H1 (cell line): ENCODE results near the gene KCNJ2. TPM values are rescaled to one million over a fixed set of nuclear protein-coding genes. Genes with fewer than 3 reads are reported as not detected.

ENCODE experiments used
- CTCF ChIA-PET: fragments of 300-600 bp; sonication (Branson Sonifier 250); formaldehyde crosslinking; loops from one replicate; lab custom pipeline; 2021; ENCODE audit not compliant: partially characterized antibody; lab: Charles Lee
- POLR2A ChIA-PET: fragments of 300-600 bp; sonication (Branson Sonifier 250); formaldehyde crosslinking; loops from one replicate; lab custom pipeline; 2021; ENCODE audit warnings: inconsistent platforms; ENCODE audit not compliant: partially characterized antibody; lab: Charles Lee
- DNase-seq, 2 experiments: peaks; one replicate each; pipeline versions ENCODE4 v3.0.0 to v3.0.0-alpha.2; 2010 to 2022; ENCODE audit warnings: low spot score in 2 of 2, low read depth in 1 of 2, mixed read lengths in 1 of 2
- FAIRE-seq: peaks from 2 replicates; lab custom pipeline; 2011; peaks lifted over from hg19 to GRCh38; lab: Jason Lieb, UNC
- H2AFZ ChIP-seq: 2 replicates; pipeline ENCODE4 v1.8.1; 2012; ENCODE audit warnings: low read length, inconsistent platforms
- H2AK5ac ChIP-seq: 2 replicates; pipeline ENCODE4 v1.6.1; 2013; ENCODE audit warnings: low read depth, low read length
- H2BK120ac ChIP-seq: replicated peaks from 2 replicates; pipeline ENCODE3; 2013; ENCODE audit warnings: low read depth, low read length, inconsistent platforms
- H2BK12ac ChIP-seq: 2 replicates; pipeline ENCODE4 v1.6.1; 2013; ENCODE audit warnings: low read depth, low read length
- H2BK15ac ChIP-seq: 2 replicates; pipeline ENCODE4 v1.6.1; 2013; ENCODE audit warnings: low read length
- H2BK20ac ChIP-seq: 2 replicates; pipeline ENCODE4 v1.6.1; 2013; ENCODE audit warnings: low read length
- H2BK5ac ChIP-seq: 2 replicates; pipeline ENCODE4 v1.6.1; 2013; ENCODE audit warnings: low read depth, low read length
- H3K14ac ChIP-seq: 2 replicates; pipeline ENCODE4 v1.6.1; 2013; ENCODE audit warnings: inconsistent platforms; ENCODE audit not compliant: insufficient read length
- H3K18ac ChIP-seq: 2 replicates; pipeline ENCODE4 v1.6.1; 2013; ENCODE audit warnings: low read length; ENCODE audit errors: extremely low read depth
- H3K23ac ChIP-seq: 2 replicates; pipeline ENCODE4 v1.6.1; 2013; ENCODE audit warnings: inconsistent platforms; ENCODE audit not compliant: insufficient read length
- H3K23me2 ChIP-seq: 2 replicates; pipeline ENCODE4 v1.6.1; 2013; ENCODE audit warnings: low read depth, low read length
- H3K27ac ChIP-seq: 2 replicates; pipeline ENCODE4 v1.6.1; 2011; ENCODE audit warnings: low read depth, low read length, inconsistent platforms
- H3K27me3 ChIP-seq, 4 experiments: replicated peaks in 1 of 4; 1 replicate in 1 of 4; 2 replicates in 3 of 4; pipeline versions ENCODE4 v1.6.1 to v1.8.1; 2011 to 2013; ENCODE audit warnings: low read length in 3 of 4, mild to moderate bottlenecking in 3 of 4, inconsistent platforms in 2 of 4, mixed read lengths in 2 of 4, moderate library complexity in 1 of 4; ENCODE audit not compliant: control insufficient read depth in 3 of 4, insufficient read depth in 3 of 4; ENCODE audit errors: extremely low read depth in 1 of 4
- H3K36me3 ChIP-seq, 4 experiments: 2 replicates each; pipeline versions ENCODE4 v1.6.1 to v1.8.1; 2011 to 2013; ENCODE audit warnings: mild to moderate bottlenecking in 4 of 4, low read length in 3 of 4, moderate library complexity in 2 of 4, control low read depth in 1 of 4, inconsistent platforms in 1 of 4; ENCODE audit not compliant: insufficient read depth in 4 of 4, control insufficient read depth in 2 of 4
- H3K4ac ChIP-seq: replicated peaks from 2 replicates; pipeline ENCODE3; 2013; ENCODE audit warnings: low read length, low read depth, mixed read lengths, inconsistent platforms; ENCODE audit not compliant: insufficient read length
- H3K4me1 ChIP-seq, 4 experiments: replicated peaks in 1 of 4; 1 replicate in 1 of 4; 2 replicates in 3 of 4; pipeline versions ENCODE4 v1.6.1 to v1.8.1; 2011 to 2013; ENCODE audit warnings: low read length in 3 of 4, inconsistent platforms in 2 of 4, mixed read lengths in 1 of 4; ENCODE audit not compliant: insufficient read depth in 4 of 4, control insufficient read depth in 3 of 4
- H3K4me2 ChIP-seq, 2 experiments: 2 replicates each; pipeline versions ENCODE4 v1.6.1 to v1.8.1; 2011 to 2013; ENCODE audit warnings: low read depth in 2 of 2, low read length in 2 of 2, control low read depth in 1 of 2, inconsistent platforms in 1 of 2, mild to moderate bottlenecking in 1 of 2; ENCODE audit not compliant: insufficient read depth in 1 of 2
- H3K4me3 ChIP-seq, 4 experiments: fragments of 200-600, 300-600 bp in 1 of 4; sonication (generic), shearing (Covaris generic), sonication (Bioruptor Twin) in 1 of 4; 2 replicates each; pipeline versions ENCODE4 v1.5.1 to v1.8.1; 2011 to 2016; ENCODE audit warnings: low read length in 4 of 4, low read depth in 3 of 4, control low read depth in 2 of 4, inconsistent platforms in 2 of 4, mild to moderate bottlenecking in 2 of 4, mixed read lengths in 1 of 4, moderate library complexity in 1 of 4; ENCODE audit not compliant: insufficient read depth in 2 of 4; ENCODE audit errors: extremely low read depth in 1 of 4
- H3K56ac ChIP-seq: replicated peaks from 2 replicates; pipeline ENCODE3; 2013; ENCODE audit warnings: low read depth, mild to moderate bottlenecking, mixed read lengths, low read length, inconsistent platforms; ENCODE audit not compliant: insufficient read length
- H3K79me1 ChIP-seq: 2 replicates; pipeline ENCODE4 v1.6.1; 2013; ENCODE audit warnings: low read depth, low read length, control low read depth
- H3K79me2 ChIP-seq, 2 experiments: 2 replicates each; pipeline versions ENCODE4 v1.6.1 to v1.8.1; 2012 to 2013; ENCODE audit warnings: low read length in 2 of 2, mild to moderate bottlenecking in 2 of 2, inconsistent platforms in 1 of 2; ENCODE audit not compliant: insufficient read depth in 2 of 2, control insufficient read depth in 1 of 2
- H3K9ac ChIP-seq, 4 experiments: replicated peaks in 1 of 4; 1 replicate in 1 of 4; 2 replicates in 3 of 4; pipeline versions ENCODE4 v1.6.1 to v1.8.1; 2011 to 2013; ENCODE audit warnings: low read depth in 3 of 4, low read length in 3 of 4, control low read depth in 2 of 4, mild to moderate bottlenecking in 2 of 4, moderate library complexity in 2 of 4, inconsistent platforms in 1 of 4; ENCODE audit errors: extremely low read depth in 1 of 4
- H3K9me3 ChIP-seq, 2 experiments: 2 replicates each; pipeline versions ENCODE4 v1.6.1 to v1.8.1; 2012 to 2013; ENCODE audit warnings: mild to moderate bottlenecking in 2 of 2, moderate library complexity in 2 of 2, control low read depth in 1 of 2, inconsistent platforms in 1 of 2, low read depth in 1 of 2, low read length in 1 of 2, mixed read lengths in 1 of 2; ENCODE audit not compliant: insufficient read depth in 2 of 2
- H4K20me1 ChIP-seq, 2 experiments: replicated peaks in 1 of 2; 2 replicates each; pipeline versions ENCODE3 to v1.8.1; 2011 to 2013; ENCODE audit warnings: inconsistent platforms in 2 of 2, low read length in 2 of 2, mild to moderate bottlenecking in 1 of 2; ENCODE audit not compliant: insufficient read depth in 2 of 2, control insufficient read depth in 1 of 2
- H4K5ac ChIP-seq: 2 replicates; pipeline ENCODE4 v1.6.1; 2013; ENCODE audit warnings: low read length, low read depth, mixed read lengths, inconsistent platforms; ENCODE audit not compliant: insufficient read length
- H4K8ac ChIP-seq: 2 replicates; pipeline ENCODE4 v1.8.0; 2013; ENCODE audit warnings: mild to moderate bottlenecking, moderate library complexity, low read length, inconsistent platforms; ENCODE audit not compliant: insufficient read depth; ENCODE audit errors: extremely low read depth
- H4K91ac ChIP-seq: replicated peaks from 2 replicates; pipeline ENCODE3; 2013; ENCODE audit warnings: low read length, mixed read lengths, inconsistent platforms; ENCODE audit not compliant: insufficient read length
- ASH2L ChIP-seq: fragments of 200-600, 300-600 bp; sonication (generic); IDR thresholded peaks from one replicate; pipeline ENCODE4 v1.7.1; 2017; ENCODE audit warnings: low read length
- CBX8 ChIP-seq: fragments of 300-800, 300-1000 bp; sonication (generic); IDR thresholded peaks from 2 replicates; pipeline ENCODE4 v1.7.1; 2016; ENCODE audit warnings: low read depth, low read length, borderline replicate concordance
- CTBP2 ChIP-seq: IDR thresholded peaks from 2 replicates; pipeline ENCODE4 v1.7.0; 2011; ENCODE audit warnings: borderline replicate concordance, mild to moderate bottlenecking, moderate library complexity, mixed read lengths, low read length; ENCODE audit not compliant: insufficient read depth, insufficient read length
- RAD21 ChIP-seq, 2 experiments: IDR thresholded peaks in 1 of 2; conservative IDR thresholded peaks in 1 of 2; 2 replicates each; pipeline ENCODE4 v1.6.1; 2011; ENCODE audit warnings: low read depth in 2 of 2, low read length in 2 of 2, improper control_type of control experiment in 1 of 2, inconsistent platforms in 1 of 2, mild to moderate bottlenecking in 1 of 2, moderate library complexity in 1 of 2
- SP1 ChIP-seq: IDR thresholded peaks from 2 replicates; pipeline ENCODE4 v1.6.1; 2011; ENCODE audit warnings: low read depth, low read length
- SP2 ChIP-seq: IDR thresholded peaks from 2 replicates; pipeline ENCODE4 v1.6.1; 2012; ENCODE audit warnings: mild to moderate bottlenecking, low read length, inconsistent platforms
- WGBS, 2 experiments: shearing (Covaris generic) in 1 of 2; methylation state at CpG; one replicate each; pipeline versions ENCODE4 v1.1.6 to v1.1.7; 2013 to 2015; ENCODE audit warnings: low lambda C conversion rate in 2 of 2, mixed read lengths in 2 of 2, inconsistent platforms in 1 of 2, low coverage in 1 of 2, missing lambda C conversion rate in 1 of 2; ENCODE audit not compliant: insufficient replicate concordance in 2 of 2, insufficient coverage in 1 of 2, insufficient read length in 1 of 2; ENCODE audit errors: extremely low coverage in 1 of 2, missing lambda C conversion rate in 1 of 2; 5-methylcytosine and 5-hydroxymethylcytosine counted together
- polyA plus RNA-seq, 7 experiments: library from polyadenylated mRNA; depleted of rRNA in 3 of 7; stranded (reverse) in 5 of 7; unstranded in 2 of 7; fragments of >200 nt in 5 of 7; fragments of 200-250 nt in 2 of 7; gene quantifications; 1 replicate in 5 of 7; 2 replicates in 1 of 7; 4 replicates in 1 of 7; pipeline versions ENCODE4 v1.2.1 to v1.2.3, GENCODE V29; 2011 to 2013; ENCODE audit warnings: missing spikeins in 2 of 7, mixed read lengths in 2 of 7
- total RNA-seq: library from RNA; stranded (reverse); fragmentation: NEBNext Ultra II Directional; extraction: Animal tissue kit (Norgen Biotek cat#: 25700); gene quantifications from 2 replicates; pipeline ENCODE4 v1.2.1, GENCODE V29; 2021

KCNJ2 gene
- total and polyA plus RNA-seq, 2 of the 8 experiments (the other 6 are each of a cell fraction or from before 2014, with no cell fraction given): 0.23 to 0.76 TPM

DNA sequence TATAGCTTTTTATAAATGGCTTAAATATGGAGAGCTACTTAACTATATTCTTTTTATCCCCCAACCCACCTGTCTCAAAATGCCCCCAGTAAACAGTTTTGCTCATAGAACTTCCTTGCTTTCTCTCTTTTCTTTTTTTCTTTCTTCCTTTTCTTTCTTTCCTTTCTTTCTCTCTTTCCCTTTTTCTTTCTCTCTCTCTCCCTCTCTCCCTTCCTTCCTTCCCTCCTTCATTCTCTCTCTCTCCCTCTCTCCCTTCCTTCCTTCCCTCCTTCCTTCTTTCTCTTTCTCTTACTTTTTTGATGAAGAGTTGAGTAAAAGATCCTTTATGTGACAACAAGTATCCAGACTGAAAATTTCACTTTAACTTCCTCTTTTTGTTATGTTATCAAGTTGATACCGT, 48.2 kb downstream of the KCNJ2 start:
- Histone ChIP-seq H2BK5ac (no peak overlapping the region), H3K27me3 (no peaks in the 10 kb centered on the region), H3K27ac (no peak overlapping the region), H3K4me2 (no peak overlapping the region), H3K18ac (no peak overlapping the region), H3K9me3 (peaks cover 6 to 7% of the 10 kb centered on the region in 2 experiments; a peak in 3 of 4 replicates), H3K9ac (no peak overlapping the region), H3K79me1 (no peaks in the 10 kb centered on the region), H2BK12ac (no peak overlapping the region), H3K4me1 (no peaks in the 10 kb centered on the region), H4K8ac (no peak overlapping the region), H2BK20ac (no peak overlapping the region), H3K14ac (no peak overlapping the region), H3K36me3 (no peaks in the 10 kb centered on the region), H3K23ac (no peak overlapping the region), H4K5ac (no peak overlapping the region), H2AFZ (no peak overlapping the region), H2BK15ac (no peak overlapping the region), H4K20me1 (no peaks in the 10 kb centered on the region), H4K91ac (no peak overlapping the region), H3K79me2 (no peaks in the 10 kb centered on the region), H2BK120ac (no peak overlapping the region), H3K56ac (no peak overlapping the region), H3K4me3 (no peak overlapping the region), H2AK5ac (no peak overlapping the region), H3K23me2 (no peaks in the 10 kb centered on the region), H3K4ac (no peak overlapping the region)
- ChIA-PET POLR2A (no interaction called here), CTCF (interaction anchor here (1.6 kb wide), 1 partner anchor 10 kb away, joined by 4 read pairs; no protein-coding TSS in a partner anchor)
- TF ChIP-seq SP1 (no peak), RAD21 (IDR thresholded peaks at IDR 0.05 in 1 of 2, conservative IDR thresholded peaks at IDR 0.05 in 1 of 2; ENCODE audit: low read depth in 2 of 2, low read length in 2 of 2) (no peak), CBX8 (no peak), CTBP2 (no peak), ASH2L (no peak), SP2 (no peak)
- FAIRE-seq (no peak), DNase-seq (no peak)
- WGBS, 2 experiments: 77% methylated on average over 1 of the region's 1 CpG; no CpG with 5 or more reads in 1 of the 2 experiments
